ENCODE data around the gene FCAR.
"Not testable (repeated sequence)": the region's sequence is repeated elsewhere in the genome, so short reads cannot be mapped to it uniquely, and the experiment has no call there.

The FCAR gene

GRCh38 chr19:54873990-54874389, at the start of gene FCAR:
Gene FCAR (plus strand): TSS chr19:54874235. CDS start chr19:54874290, 55 bp downstream.
- DNase-seq, result no peak

- not testable (repeated sequence) for DNase-seq
Observed at GRCh38 chr19:54824416-54824815, 49.6 kb upstream of the FCAR start.

- DNase-seq, result not testable (repeated sequence)
Observed at GRCh38 chr19:54825326-54825725, 48.7 kb upstream of the FCAR start.

- not testable (repeated sequence) for DNase-seq
Observed at GRCh38 chr19:54828064-54828463, 46.0 kb upstream of the FCAR start.

GRCh38 chr19:54832496-54832895, 41.5 kb upstream of the FCAR start, which contains the start of gene KIR2DS4:
Gene KIR2DS4 (plus strand): TSS chr19:54832676.
- not testable (repeated sequence) for DNase-seq

GRCh38 chr19:54835126-54835525, 38.9 kb upstream of the FCAR start:
- not testable (repeated sequence) for DNase-seq

- DNase-seq, result not testable (repeated sequence)
Observed at GRCh38 chr19:54837522-54837921, 36.5 kb upstream of the FCAR start.

- not testable (repeated sequence) for DNase-seq
Observed at GRCh38 chr19:54843171-54843570, 30.9 kb upstream of the FCAR start.

GRCh38 chr19:54850061-54850640, 23.9 kb upstream of the FCAR start, which contains the start of gene KIR3DL2:
Gene KIR3DL2 (plus strand): TSS chr19:54850443. CDS start chr19:54850476, 33 bp downstream.
- not testable (repeated sequence) for DNase-seq

GRCh38 chr19:54850930-54851329, 23.1 kb upstream of the FCAR start:
- no peak for DNase-seq

GRCh38 chr19:54851353-54851752, 22.7 kb upstream of the FCAR start:
- no peak for DNase-seq

GRCh38 chr19:54855241-54855640, 18.8 kb upstream of the FCAR start:
- DNase-seq, result not testable (repeated sequence)

- not testable (repeated sequence) for DNase-seq
Observed at GRCh38 chr19:54858476-54858875, 15.6 kb upstream of the FCAR start.

GRCh38 chr19:54859421-54859820, 14.6 kb upstream of the FCAR start:
- not testable (repeated sequence) for DNase-seq

GRCh38 chr19:54863459-54863858, 10.6 kb upstream of the FCAR start:
- DNase-seq, result not testable (repeated sequence)

- no peak for DNase-seq
Observed at GRCh38 chr19:54871696-54872095, 2.3 kb upstream of the FCAR start.

GRCh38 chr19:54875506-54875905, 1.5 kb downstream of the FCAR start:
- no peak for DNase-seq

GRCh38 chr19:54877471-54877870, 3.4 kb downstream of the FCAR start:
- no peak for DNase-seq

GRCh38 chr19:54881884-54882283, 7.8 kb downstream of the FCAR start:
- DNase-seq, result no peak

- DNase-seq, result no peak
Observed at GRCh38 chr19:54882758-54883157, 8.7 kb downstream of the FCAR start.

GRCh38 chr19:54883228-54883627, 9.2 kb downstream of the FCAR start:
- DNase-seq, result no peak

- DNase-seq, result no peak
Observed at GRCh38 chr19:54888239-54888638, 14.2 kb downstream of the FCAR start.

GRCh38 chr19:54889566-54889965, 15.5 kb downstream of the FCAR start:
- DNase-seq, result no peak

- DNase-seq, result no peak
Observed at GRCh38 chr19:54893406-54893805, 19.4 kb downstream of the FCAR start.

- not testable (repeated sequence) for DNase-seq
Observed at GRCh38 chr19:54894106-54894505, 20.1 kb downstream of the FCAR start.

All from cortex of kidney (tissue), 1 donor.